Stomach smooth muscle (tissue), 2 donors: ENCODE results near the gene ITSN2.

ENCODE experiments used
- H3K27ac ChIP-seq: one replicate; pipeline ENCODE4 v1.7.0; 2013; ENCODE audit warnings: mild to moderate bottlenecking, low read length, inconsistent platforms
- H3K27me3 ChIP-seq, 2 donors: one replicate each; pipeline ENCODE4 v1.7.0; 2013; ENCODE audit warnings: low read length in 2 of 2; ENCODE audit not compliant: insufficient read depth in 2 of 2, control insufficient read depth in 1 of 2
- H3K36me3 ChIP-seq, 2 donors: one replicate each; pipeline ENCODE4 v1.7.0; 2013; ENCODE audit warnings: low read length in 2 of 2; ENCODE audit not compliant: control insufficient read depth in 2 of 2, insufficient read depth in 2 of 2
- H3K4me1 ChIP-seq: one replicate; pipeline ENCODE4 v1.7.0; 2013; ENCODE audit warnings: low read length; ENCODE audit not compliant: control insufficient read depth, insufficient read depth
- H3K4me3 ChIP-seq, 2 donors: one replicate each; pipeline ENCODE4 v1.7.0; 2013; ENCODE audit warnings: low read length in 2 of 2
- H3K9ac ChIP-seq, 2 donors: one replicate each; pipeline ENCODE4 v1.7.0; 2013; ENCODE audit warnings: low read length in 2 of 2, mild to moderate bottlenecking in 1 of 2
- H3K9me3 ChIP-seq, 2 donors: one replicate each; pipeline ENCODE4 v1.7.0; 2013; ENCODE audit warnings: low read length in 2 of 2; ENCODE audit not compliant: control insufficient read depth in 2 of 2
- donor health status: healthy.
- donor health status: Pancreatic carcinoma.

The ITSN2 gene

GRCh38 chr2:24332791-24333540 is 27.4 kb downstream of the ITSN2 start:
- no peaks in the 10 kb centered on the region for H3K4me1 ChIP-seq
- no peak overlapping the region for H3K9ac ChIP-seq

GRCh38 chr2:24330161-24330560 is 30.2 kb downstream of the ITSN2 start:
- Histone ChIP-seq H3K27ac (no peak overlapping the region), H3K4me1 (no peaks in the 10 kb centered on the region), H3K27me3 (no peaks in the 10 kb centered on the region)

More at GRCh38 chr2:24332791-24333540, 27.4 kb downstream of the ITSN2 start:
- no peak overlapping the region for H3K4me3 ChIP-seq
- H3K36me3 ChIP-seq, result no peaks in the 10 kb centered on the region
- H3K27ac ChIP-seq, result no peak overlapping the region
- H3K27me3 ChIP-seq, result no peaks in the 10 kb centered on the region
- H3K9me3 ChIP-seq, result no peaks in the 10 kb centered on the region

GRCh38 chr2:24329700-24330099 is 30.6 kb downstream of the ITSN2 start:
- H3K27me3 ChIP-seq, result no peaks in the 10 kb centered on the region
- H3K27ac ChIP-seq, result no peak overlapping the region
- no peaks in the 10 kb centered on the region for H3K9me3 ChIP-seq
- no peaks in the 10 kb centered on the region for H3K36me3 ChIP-seq
- no peak overlapping the region for H3K4me3 ChIP-seq
- no peak overlapping the region for H3K9ac ChIP-seq
- no peaks in the 10 kb centered on the region for H3K4me1 ChIP-seq

More at GRCh38 chr2:24330161-24330560, 30.2 kb downstream of the ITSN2 start:
- no peak overlapping the region for H3K4me3 ChIP-seq
- no peaks in the 10 kb centered on the region for H3K9me3 ChIP-seq
- H3K36me3 ChIP-seq, result no peaks in the 10 kb centered on the region
- no peak overlapping the region for H3K9ac ChIP-seq

- no peak overlapping the region for H3K4me3 ChIP-seq
- H3K27ac ChIP-seq, result no peak overlapping the region
- no peaks in the 10 kb centered on the region for H3K36me3 ChIP-seq
- no peaks in the 10 kb centered on the region for H3K9me3 ChIP-seq
- no peaks in the 10 kb centered on the region for H3K27me3 ChIP-seq
- H3K9ac ChIP-seq, result no peak overlapping the region
- H3K4me1 ChIP-seq, result no peaks in the 10 kb centered on the region
These were observed 32.3 kb downstream of the ITSN2 start for GRCh38 chr2:24328010-24328409.

GRCh38 chr2:24317491-24317920 is 42.8 kb downstream of the ITSN2 start:
- H3K9ac ChIP-seq, result no peak overlapping the region
- H3K27me3 ChIP-seq, result no peaks in the 10 kb centered on the region
- no peaks in the 10 kb centered on the region for H3K36me3 ChIP-seq
- H3K27ac ChIP-seq, result no peak overlapping the region
- no peaks in the 10 kb centered on the region for H3K9me3 ChIP-seq
- no peak overlapping the region for H3K4me3 ChIP-seq
- peaks cover 6% of the 10 kb centered on the region for H3K4me1 ChIP-seq

- no peaks in the 10 kb centered on the region for H3K27me3 ChIP-seq
- no peak overlapping the region for H3K9ac ChIP-seq
- H3K27ac ChIP-seq, result no peak overlapping the region
These were observed 44.7 kb downstream of the ITSN2 start for GRCh38 chr2:24315669-24316068.

GRCh38 chr2:24313744-24314632 is 46.3 kb downstream of the ITSN2 start:
- Histone ChIP-seq H3K9me3 (no peaks in the 10 kb centered on the region), H3K4me3 (no peak overlapping the region), H3K36me3 (peaks cover 6 to 13% of the 10 kb centered on the region in 2 donors), H3K27me3 (no peaks in the 10 kb centered on the region), H3K4me1 (peaks cover 6% of the 10 kb centered on the region), H3K9ac (no peak overlapping the region), H3K27ac (no peak overlapping the region)

More at GRCh38 chr2:24315669-24316068, 44.7 kb downstream of the ITSN2 start:
- Histone ChIP-seq H3K4me1 (peaks cover 6% of the 10 kb centered on the region), H3K36me3 (peaks cover 2% of the 10 kb centered on the region in 2 donors), H3K9me3 (no peaks in the 10 kb centered on the region), H3K4me3 (no peak overlapping the region)

GRCh38 chr2:24307961-24308360 is 52.4 kb downstream of the ITSN2 start:
- Histone ChIP-seq H3K4me1 (no peaks in the 10 kb centered on the region), H3K27me3 (no peaks in the 10 kb centered on the region), H3K36me3 (peaks cover 11 to 28% of the 10 kb centered on the region in 2 donors), H3K9me3 (no peaks in the 10 kb centered on the region), H3K9ac (no peak overlapping the region), H3K27ac (no peak overlapping the region), H3K4me3 (no peak overlapping the region)

GRCh38 chr2:24304631-24305030 is 55.7 kb downstream of the ITSN2 start:
- peaks cover 18 to 33% of the 10 kb centered on the region in 2 donors for H3K36me3 ChIP-seq
- no peaks in the 10 kb centered on the region for H3K4me1 ChIP-seq
- no peaks in the 10 kb centered on the region for H3K9me3 ChIP-seq
- H3K27me3 ChIP-seq, result no peaks in the 10 kb centered on the region
- no peak overlapping the region for H3K27ac ChIP-seq
- no peak overlapping the region for H3K4me3 ChIP-seq
- H3K9ac ChIP-seq, result peak overlapping the region in 1 of 2 donors; percentile 5

- no peak overlapping the region for H3K27ac ChIP-seq
- H3K27me3 ChIP-seq, result no peaks in the 10 kb centered on the region
- no peak overlapping the region for H3K4me3 ChIP-seq
- no peak overlapping the region for H3K9ac ChIP-seq
- no peaks in the 10 kb centered on the region for H3K9me3 ChIP-seq
- peaks cover 18 to 35% of the 10 kb centered on the region in 2 donors for H3K36me3 ChIP-seq
- no peaks in the 10 kb centered on the region for H3K4me1 ChIP-seq
These were observed 56.2 kb downstream of the ITSN2 start for GRCh38 chr2:24304098-24304497.
